ENCODE results near the gene PSRC1.

PSRC1 gene

DNA sequence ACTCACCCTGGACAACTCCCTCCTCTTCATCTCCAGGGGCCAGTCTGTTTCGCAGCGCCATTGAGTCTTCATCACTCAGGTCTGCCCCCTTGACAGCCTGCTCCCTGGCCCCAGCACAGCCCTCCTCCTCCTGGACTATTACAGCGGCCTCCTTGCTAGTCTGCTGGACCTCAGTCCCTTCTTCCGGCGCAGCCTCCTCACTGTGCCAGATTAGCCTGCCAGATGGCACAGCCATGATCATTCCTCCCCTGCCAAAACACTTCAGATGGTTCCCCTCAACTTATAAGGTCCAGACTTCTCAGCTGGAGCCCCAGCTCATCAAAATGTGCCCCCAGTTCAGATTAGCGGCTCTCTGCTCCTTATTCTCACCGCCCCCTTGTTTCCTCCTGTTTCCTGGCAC is 40.6 kb downstream of the PSRC1 start:
- DNase-seq = peak; percentile 69

DNA sequence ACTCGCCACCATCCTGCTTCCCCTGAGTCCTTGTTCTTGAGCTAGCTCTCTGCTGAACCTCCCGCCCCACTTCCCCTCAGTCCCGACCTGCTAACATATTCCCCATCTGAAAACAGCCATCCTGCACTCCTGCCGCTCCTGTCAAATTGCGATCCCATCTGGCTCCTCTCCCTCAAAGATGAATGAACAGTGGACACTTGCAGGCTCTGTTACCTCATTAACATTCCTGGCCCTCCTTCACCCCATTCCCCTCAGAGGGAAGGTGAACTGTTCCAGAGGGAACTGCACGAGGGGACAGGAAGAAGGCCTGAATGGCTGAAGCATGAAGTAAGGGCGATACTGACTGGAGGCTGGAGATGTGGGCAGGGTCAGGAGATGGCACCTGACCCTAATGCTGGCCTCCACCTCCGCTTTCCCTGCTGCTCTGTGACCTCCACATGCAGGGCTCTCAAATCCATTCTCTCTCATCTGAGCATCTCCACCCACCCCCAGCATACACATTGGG is 41.1 kb downstream of the PSRC1 start:
- peak; percentile 46 for DNase-seq

DNA sequence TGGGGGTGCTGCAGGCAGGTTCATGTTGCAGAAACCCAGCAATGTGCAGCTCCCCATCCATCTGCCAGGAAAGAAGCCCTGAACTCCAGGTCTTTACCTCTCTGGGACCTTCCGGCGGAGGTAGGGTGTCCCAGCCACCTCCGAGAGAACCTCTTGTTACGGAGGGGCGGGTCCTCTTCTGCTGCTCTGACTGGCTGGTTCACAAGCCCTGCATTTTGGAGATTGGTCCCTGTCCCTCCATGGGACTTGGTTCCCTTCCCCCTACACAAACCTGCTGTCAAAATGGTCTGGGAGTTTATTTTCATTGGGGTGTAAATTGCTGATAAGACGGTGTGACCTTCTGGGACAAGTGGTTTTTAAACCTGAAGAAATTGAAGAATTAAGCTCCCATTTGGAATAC is 41.6 kb downstream of the PSRC1 start:
- peak; percentile 38 for DNase-seq

DNA sequence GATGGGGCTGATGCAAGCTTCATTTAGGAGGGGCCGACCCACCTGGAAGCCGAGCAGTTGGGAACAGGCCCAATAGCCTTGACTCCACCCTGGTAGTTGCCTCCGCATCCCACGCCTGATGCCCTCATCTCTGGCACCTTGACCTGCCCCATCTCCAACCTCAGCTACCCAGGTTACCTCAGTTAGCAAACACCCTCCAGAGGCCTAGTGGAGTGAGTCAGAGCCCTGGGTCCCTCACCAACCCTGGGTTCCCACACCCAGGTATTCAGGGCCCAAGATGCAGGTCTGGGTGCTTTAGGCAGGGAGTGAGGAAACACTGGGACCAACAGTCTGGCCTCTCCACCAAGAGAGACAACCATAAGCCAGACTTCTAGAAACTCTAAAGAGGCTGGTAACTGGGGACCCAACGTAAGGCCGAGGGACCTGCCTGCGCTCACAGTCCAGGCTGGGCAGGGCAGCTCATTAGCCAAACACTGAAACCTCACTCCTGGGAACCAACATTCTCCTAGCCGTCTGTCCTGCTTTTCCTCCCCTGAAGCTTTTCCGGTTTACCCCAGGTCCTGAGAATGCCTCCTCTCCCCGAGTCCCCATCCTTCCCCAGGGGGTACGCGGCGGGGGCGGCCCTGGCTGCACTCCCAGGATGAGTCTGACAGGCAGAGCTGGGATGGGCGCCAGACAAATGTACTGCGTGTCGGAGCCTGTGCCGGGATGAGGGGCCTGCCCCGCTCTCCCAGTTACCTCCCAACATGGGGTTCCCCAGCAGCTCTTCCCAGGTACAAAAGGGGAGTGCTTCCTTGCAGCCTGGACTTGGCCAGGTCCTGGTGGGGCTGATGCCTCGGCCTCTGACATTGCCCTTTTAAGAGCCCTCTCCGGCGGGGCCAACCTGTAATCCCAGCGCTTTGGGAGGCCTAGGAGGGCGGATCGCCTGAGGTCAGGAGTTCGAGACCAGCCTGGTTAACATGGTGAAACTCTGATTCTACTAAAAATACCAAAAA is 42.5 kb downstream of the PSRC1 start:
- peak; percentile 72 for DNase-seq

DNA sequence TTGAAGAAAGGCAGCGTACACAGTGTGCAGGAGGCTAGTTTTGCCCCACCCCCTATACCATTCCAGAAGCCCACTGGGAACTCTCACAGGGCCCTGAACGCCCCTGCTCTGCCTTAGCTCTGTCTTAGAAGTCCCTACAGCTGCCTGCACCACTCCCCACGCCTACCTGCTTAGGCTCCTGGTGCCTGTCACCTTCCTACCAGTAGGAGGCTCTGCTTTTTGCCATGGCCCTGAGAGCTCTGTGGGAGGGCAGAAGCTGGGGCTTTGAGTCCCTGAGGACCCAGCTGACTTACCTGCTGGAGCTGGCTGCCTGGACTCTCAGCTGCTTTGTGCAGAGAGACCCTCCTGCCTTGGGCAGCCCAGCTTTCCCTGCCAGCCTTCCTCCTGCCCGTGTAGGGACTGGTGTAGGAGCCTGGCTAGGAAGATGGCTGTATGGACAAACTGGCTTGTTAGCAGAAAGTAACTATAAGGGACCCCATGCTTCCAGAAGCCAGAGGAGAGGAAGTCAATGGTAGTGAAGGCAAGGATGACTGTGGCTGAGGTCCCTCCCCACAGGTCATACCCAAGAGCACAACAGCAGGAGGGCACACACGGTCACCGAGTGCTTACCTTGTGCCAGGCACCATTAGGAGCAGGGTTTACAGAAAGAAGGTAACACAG is 43.4 kb downstream of the PSRC1 start:
- peak; percentile 91 for DNase-seq

DNA sequence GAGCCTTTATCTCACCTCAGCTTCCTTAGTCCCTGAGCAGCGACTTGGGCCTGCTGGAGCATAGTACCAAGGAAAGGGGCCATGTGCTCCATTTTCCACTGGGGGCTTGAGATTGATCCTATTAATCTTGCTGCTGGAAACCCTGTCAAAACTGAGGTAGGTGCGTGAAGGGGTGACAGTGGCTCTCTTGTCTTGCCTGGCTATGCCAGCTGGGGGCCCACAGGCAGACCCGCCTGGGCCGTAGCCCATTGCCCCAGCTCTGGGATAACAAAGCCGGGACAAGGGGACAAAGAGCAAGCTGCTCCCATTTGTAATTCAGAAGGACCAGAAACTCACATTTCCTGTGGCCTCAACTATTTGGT is 43.9 kb downstream of the PSRC1 start:
- peak; percentile 43 for DNase-seq

DNA sequence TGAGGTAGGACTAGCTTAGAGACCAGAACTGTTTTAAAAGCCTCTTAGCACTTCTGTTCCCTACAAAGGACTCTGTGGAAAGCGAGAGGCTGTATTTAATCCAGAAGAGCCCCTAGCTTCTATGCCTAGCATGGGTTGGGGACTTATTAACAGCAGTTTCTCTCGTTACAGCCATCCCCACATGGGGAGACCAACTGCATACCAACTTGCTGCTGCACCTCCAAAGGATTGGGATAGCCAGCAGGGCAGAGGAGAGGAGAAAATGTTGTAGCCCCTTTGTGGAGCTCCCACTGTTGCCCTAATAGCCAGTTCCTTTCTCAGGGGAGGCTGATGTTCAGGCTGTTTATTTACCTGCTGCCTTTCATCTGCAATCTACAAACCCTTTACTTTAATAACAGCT is 44.6 kb downstream of the PSRC1 start:
- no peak for DNase-seq

DNA sequence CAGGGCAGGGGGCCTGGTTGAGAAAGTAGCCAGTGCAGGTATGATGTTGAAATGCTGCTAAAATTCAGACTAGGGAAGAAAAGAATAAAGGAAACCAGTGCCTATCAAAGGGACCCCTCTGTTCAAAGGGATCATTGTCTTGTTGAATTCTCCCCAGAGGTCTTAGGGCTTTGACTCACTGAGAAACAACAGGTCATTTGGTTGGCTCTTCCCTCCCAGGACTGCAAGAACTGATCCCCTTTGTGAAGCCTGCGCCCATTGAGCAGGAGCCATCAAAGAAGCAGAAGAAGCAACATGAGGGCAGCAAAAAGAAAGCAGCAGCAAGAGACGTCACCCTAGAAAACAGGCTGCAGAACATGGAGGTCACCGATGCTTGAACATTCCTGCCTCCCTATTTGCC is 45.4 kb downstream of the PSRC1 start:
- no peak for DNase-seq

DNA sequence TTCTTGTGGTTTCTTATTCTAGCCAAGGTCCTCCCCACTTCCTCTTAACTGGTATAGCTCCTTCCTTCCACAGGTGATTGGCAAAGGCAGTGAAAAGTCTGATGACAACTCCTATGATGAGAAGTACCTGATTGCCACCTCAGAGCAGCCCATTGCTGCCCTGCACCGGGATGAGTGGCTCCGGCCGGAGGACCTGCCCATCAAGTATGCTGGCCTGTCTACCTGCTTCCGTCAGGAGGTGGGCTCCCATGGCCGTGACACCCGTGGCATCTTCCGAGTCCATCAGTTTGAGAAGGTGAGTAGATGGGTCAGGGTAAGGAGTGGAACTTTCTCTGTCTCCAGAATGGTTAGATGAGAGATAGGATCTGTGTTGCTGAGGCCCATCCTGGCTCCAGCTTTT is 47.8 kb downstream of the PSRC1 start:
- DNase-seq = no peak

DNA sequence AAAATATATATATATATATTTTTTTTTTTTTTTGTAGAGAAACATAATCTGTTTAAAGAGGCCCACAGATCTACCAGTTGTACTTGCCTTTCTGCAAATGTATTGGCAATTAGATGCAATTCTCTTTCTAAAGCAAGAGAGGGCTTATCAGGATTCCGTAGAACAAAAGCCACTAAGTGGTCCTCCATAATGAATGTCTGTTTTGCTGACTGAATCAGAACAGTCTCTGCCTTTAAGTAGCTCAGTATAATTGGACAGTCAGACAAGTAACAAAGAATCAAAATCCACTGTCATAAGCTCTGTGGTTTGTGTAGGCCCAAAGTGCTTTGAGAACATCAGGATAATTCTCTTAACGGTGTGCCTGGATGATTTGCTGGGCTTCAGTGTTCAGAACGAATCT is 51.9 kb downstream of the PSRC1 start:
- no peak for DNase-seq
